ENCODE results near the gene IL12B. TPM values are rescaled to one million over a fixed set of nuclear protein-coding genes. Genes with fewer than 3 reads are reported as not detected.
"Not testable (repeated sequence)": the region's sequence is repeated elsewhere in the genome, so short reads cannot be mapped to it uniquely, and the experiment has no call there.

IL12B gene
- total and polyA plus RNA-seq, 4 donors, result not detected

DNA sequence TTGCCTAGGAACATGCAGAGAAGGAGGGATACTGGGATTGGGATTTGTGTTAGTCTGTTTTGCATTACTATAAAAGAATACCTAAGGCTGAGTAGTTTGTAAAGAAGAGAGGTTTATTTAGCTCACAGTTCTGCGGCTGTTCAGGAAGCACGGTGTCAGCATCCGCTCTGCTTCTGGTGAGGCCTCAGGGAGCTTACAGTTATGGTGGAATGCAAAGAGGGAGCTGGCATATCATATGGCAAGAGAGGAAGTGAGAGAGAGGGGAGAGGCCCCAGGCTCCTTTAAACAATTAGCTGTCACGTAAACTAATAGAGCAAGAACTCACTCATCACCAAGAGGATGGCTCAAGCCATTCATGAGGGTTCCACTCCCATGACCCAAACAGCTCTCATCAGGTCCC is 27.0 kb downstream of the IL12B start:
- no peak for DNase-seq (ENCODE audit: low spot score)
- Histone ChIP-seq H3K27me3 (ENCODE audit: control insufficient read depth in 4 of 4, insufficient read depth in 4 of 4, low read length in 3 of 4) (peaks cover 0 to 9% (median under 1%) of the 10 kb centered on the region in 4 donors), H3K9ac (ENCODE audit: low read depth in 1 of 2, low read length in 2 of 2) (no peak overlapping the region), H3K36me3 (ENCODE audit: control insufficient read depth in 4 of 4, insufficient read depth in 3 of 4, low read depth in 1 of 4, low read length in 3 of 4) (no peaks in the 10 kb centered on the region), H3K4me3 (ENCODE audit: low read depth in 1 of 3, low read length in 3 of 3) (no peak overlapping the region), H3K4me1 (ENCODE audit: control insufficient read depth in 4 of 4, insufficient read depth in 4 of 4, low read length in 3 of 4) (no peaks in the 10 kb centered on the region), H3K9me3 (ENCODE audit: control insufficient read depth in 4 of 4, low read length in 3 of 4) (peaks cover 3 to 17% (median 6%) of the 10 kb centered on the region in 4 donors), H3K27ac (ENCODE audit: low read depth in 1 of 2, low read length in 2 of 2) (no peak overlapping the region)
- TF ChIP-seq EGR1 (IDR thresholded peaks at IDR 0.05; ENCODE audit: low read depth in 2 of 2), result no peak
- TF ChIP-seq, protein P1, sequence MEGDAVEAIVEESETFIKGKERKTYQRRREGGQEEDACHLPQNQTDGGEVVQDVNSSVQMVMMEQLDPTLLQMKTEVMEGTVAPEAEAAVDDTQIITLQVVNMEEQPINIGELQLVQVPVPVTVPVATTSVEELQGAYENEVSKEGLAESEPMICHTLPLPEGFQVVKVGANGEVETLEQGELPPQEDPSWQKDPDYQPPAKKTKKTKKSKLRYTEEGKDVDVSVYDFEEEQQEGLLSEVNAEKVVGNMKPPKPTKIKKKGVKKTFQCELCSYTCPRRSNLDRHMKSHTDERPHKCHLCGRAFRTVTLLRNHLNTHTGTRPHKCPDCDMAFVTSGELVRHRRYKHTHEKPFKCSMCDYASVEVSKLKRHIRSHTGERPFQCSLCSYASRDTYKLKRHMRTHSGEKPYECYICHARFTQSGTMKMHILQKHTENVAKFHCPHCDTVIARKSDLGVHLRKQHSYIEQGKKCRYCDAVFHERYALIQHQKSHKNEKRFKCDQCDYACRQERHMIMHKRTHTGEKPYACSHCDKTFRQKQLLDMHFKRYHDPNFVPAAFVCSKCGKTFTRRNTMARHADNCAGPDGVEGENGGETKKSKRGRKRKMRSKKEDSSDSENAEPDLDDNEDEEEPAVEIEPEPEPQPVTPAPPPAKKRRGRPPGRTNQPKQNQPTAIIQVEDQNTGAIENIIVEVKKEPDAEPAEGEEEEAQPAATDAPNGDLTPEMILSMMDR (IDR thresholded peaks at IDR 0.05; ENCODE audit: low read depth, low read length, missing input control), result no peak
- no peak for TF ChIP-seq YY1 (IDR thresholded peaks at IDR 0.05)
- no peak for TF ChIP-seq TAF1 (conservative IDR thresholded peaks at IDR 0.05)
- no peak for TF ChIP-seq HNF4G (IDR thresholded peaks at IDR 0.05)
- no peak for TF ChIP-seq GABPA (IDR thresholded peaks at IDR 0.05 in 1 of 2, conservative IDR thresholded peaks at IDR 0.05 in 1 of 2)
- no peak for TF ChIP-seq HNF4A (conservative IDR thresholded peaks at IDR 0.05)
- TF ChIP-seq, protein P2, sequence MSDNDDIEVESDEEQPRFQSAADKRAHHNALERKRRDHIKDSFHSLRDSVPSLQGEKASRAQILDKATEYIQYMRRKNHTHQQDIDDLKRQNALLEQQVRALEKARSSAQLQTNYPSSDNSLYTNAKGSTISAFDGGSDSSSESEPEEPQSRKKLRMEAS (IDR thresholded peaks at IDR 0.05), result no peak
- TF ChIP-seq RXRA (IDR thresholded peaks at IDR 0.05), result no peak
- TF ChIP-seq, protein P3, sequence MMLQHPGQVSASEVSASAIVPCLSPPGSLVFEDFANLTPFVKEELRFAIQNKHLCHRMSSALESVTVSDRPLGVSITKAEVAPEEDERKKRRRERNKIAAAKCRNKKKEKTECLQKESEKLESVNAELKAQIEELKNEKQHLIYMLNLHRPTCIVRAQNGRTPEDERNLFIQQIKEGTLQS (IDR thresholded peaks at IDR 0.05), result no peak
- TF ChIP-seq NR2F2 (IDR thresholded peaks at IDR 0.05), result no peak
- no peak for TF ChIP-seq FOXA1 (IDR thresholded peaks at IDR 0.05)
- no peak for TF ChIP-seq SP1 (IDR thresholded peaks at IDR 0.05)
- TF ChIP-seq, protein P4, sequence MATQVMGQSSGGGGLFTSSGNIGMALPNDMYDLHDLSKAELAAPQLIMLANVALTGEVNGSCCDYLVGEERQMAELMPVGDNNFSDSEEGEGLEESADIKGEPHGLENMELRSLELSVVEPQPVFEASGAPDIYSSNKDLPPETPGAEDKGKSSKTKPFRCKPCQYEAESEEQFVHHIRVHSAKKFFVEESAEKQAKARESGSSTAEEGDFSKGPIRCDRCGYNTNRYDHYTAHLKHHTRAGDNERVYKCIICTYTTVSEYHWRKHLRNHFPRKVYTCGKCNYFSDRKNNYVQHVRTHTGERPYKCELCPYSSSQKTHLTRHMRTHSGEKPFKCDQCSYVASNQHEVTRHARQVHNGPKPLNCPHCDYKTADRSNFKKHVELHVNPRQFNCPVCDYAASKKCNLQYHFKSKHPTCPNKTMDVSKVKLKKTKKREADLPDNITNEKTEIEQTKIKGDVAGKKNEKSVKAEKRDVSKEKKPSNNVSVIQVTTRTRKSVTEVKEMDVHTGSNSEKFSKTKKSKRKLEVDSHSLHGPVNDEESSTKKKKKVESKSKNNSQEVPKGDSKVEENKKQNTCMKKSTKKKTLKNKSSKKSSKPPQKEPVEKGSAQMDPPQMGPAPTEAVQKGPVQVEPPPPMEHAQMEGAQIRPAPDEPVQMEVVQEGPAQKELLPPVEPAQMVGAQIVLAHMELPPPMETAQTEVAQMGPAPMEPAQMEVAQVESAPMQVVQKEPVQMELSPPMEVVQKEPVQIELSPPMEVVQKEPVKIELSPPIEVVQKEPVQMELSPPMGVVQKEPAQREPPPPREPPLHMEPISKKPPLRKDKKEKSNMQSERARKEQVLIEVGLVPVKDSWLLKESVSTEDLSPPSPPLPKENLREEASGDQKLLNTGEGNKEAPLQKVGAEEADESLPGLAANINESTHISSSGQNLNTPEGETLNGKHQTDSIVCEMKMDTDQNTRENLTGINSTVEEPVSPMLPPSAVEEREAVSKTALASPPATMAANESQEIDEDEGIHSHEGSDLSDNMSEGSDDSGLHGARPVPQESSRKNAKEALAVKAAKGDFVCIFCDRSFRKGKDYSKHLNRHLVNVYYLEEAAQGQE (IDR thresholded peaks at IDR 0.05), result no peak
- TF ChIP-seq JUND (IDR thresholded peaks at IDR 0.05), result no peak
- no peak for TF ChIP-seq FOXA2 (IDR thresholded peaks at IDR 0.05)
- no peak for TF ChIP-seq RAD21 (IDR thresholded peaks at IDR 0.05)
- TF ChIP-seq, protein P5, sequence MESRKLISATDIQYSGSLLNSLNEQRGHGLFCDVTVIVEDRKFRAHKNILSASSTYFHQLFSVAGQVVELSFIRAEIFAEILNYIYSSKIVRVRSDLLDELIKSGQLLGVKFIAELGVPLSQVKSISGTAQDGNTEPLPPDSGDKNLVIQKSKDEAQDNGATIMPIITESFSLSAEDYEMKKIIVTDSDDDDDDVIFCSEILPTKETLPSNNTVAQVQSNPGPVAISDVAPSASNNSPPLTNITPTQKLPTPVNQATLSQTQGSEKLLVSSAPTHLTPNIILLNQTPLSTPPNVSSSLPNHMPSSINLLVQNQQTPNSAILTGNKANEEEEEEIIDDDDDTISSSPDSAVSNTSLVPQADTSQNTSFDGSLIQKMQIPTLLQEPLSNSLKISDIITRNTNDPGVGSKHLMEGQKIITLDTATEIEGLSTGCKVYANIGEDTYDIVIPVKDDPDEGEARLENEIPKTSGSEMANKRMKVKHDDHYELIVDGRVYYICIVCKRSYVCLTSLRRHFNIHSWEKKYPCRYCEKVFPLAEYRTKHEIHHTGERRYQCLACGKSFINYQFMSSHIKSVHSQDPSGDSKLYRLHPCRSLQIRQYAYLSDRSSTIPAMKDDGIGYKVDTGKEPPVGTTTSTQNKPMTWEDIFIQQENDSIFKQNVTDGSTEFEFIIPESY (IDR thresholded peaks at IDR 0.05), result no peak
- WGBS, result 94% methylated on average over 4 of the region's 4 CpGs

DNA sequence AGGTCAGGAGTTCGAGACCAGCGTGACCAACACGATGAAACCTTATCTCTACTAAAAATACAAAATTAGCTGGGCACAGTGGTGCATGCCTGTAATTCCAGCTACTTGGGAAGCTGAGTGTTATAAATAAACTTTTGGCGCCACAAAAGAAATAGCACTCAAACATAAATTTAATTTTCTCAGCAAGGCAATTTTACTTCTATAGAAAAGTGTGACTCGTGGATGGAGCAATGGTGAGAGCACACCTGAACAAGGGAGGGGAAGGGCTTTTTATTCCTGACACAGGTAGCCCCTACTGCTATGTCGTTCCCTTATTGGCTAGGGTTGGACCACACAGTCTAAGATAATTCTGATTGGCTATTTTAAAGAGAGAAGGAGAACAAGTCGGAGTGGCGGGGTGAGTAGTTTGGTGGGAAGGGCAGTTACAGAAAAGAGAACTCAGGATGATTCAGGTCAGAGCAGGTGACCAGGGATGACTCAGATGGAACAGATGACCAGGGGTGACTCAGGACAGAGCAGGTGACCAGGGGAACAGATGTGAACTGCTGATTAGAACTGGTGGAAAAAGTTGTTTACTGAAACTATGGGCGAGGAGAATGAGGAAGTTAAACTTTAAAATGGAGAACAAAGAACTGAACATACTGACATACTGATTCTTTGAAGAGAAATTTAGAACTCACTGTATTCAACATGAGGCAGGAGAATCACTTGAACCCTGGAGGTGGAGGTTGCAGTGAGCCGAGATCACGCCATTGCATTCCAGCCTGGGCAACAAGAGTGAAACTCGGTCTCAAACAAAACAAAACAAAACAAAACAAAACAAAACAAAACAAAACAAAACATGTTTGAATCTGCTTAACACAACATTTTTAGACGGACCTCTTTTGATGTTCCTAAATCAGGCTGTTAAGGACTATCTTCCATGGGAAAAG is 28.1 kb downstream of the IL12B start:
- H3K9me3 ChIP-seq (ENCODE audit: control insufficient read depth in 4 of 4, low read length in 3 of 4), result peaks cover 3 to 18% (median 7%) of the 10 kb centered on the region in 4 donors
- H3K36me3 ChIP-seq (ENCODE audit: control insufficient read depth in 4 of 4, insufficient read depth in 3 of 4, low read depth in 1 of 4, low read length in 3 of 4); H3K27me3 ChIP-seq (ENCODE audit: control insufficient read depth in 4 of 4, insufficient read depth in 4 of 4, low read length in 3 of 4); H3K9ac ChIP-seq (ENCODE audit: low read depth in 1 of 2, low read length in 2 of 2); DNase-seq (ENCODE audit: low spot score); H3K27ac ChIP-seq (ENCODE audit: low read depth in 1 of 2, low read length in 2 of 2); H3K4me1 ChIP-seq (ENCODE audit: control insufficient read depth in 4 of 4, insufficient read depth in 4 of 4, low read length in 3 of 4); H3K4me3 ChIP-seq (ENCODE audit: low read depth in 1 of 3, low read length in 3 of 3): not testable (repeated sequence)
- WGBS, result 86% methylated on average over 13 of the region's 13 CpGs

All from liver (tissue), 9 donors.